HCT116 (cell line): ENCODE measurements around the gene RABGAP1. TPM values are rescaled to one million over a fixed set of nuclear protein-coding genes. Genes with fewer than 3 reads are reported as not detected.

Source experiments
- ATAC-seq: fragments of 200-7000 bp; cut with Tn5 transposase; 2 replicates; pipeline ENCODE4 v1.9.1; 2020; ENCODE audit warnings: mild to moderate bottlenecking, moderate library complexity
- BruUV-seq: library from RNA; stranded (reverse); fragments of 400-500 nt; replicated peaks from 2 replicates; lab custom pipeline; 2021; lab: Mats Ljungman, UMichigan
- CTCF ChIA-PET: fragments of 300-600 bp; sonication (Branson Sonifier 250); formaldehyde crosslinking; loops from one replicate; lab custom pipeline; 2021; ENCODE audit warnings: antibody characterized with exemption; lab: Charles Lee
- POLR2A ChIA-PET: fragments of 300-600, 350-600 bp; sonication (Branson Sonifier 250); formaldehyde crosslinking; loops from one replicate; lab custom pipeline; 2021; ENCODE audit warnings: antibody characterized with exemption; lab: Charles Lee
- RAD21 ChIA-PET, 2 experiments: fragments of 300-600 bp; sonication (Branson Sonifier 250); formaldehyde crosslinking; loops; one replicate each; lab custom pipeline; 2023; ENCODE audit warnings: low total read pairs in 2 of 2; ENCODE audit not compliant: uncharacterized antibody in 2 of 2, unreplicated experiment in 2 of 2, low non-redundant PET in 1 of 2; lab: Charles Lee
- DNase-seq: peaks from one replicate; pipeline ENCODE4 v3.0.0-alpha.2; 2010; ENCODE audit warnings: low read depth, low spot score
- H2AFZ ChIP-seq: fragments of 200-600 bp; shearing (Covaris generic), sonication (generic); 2 replicates; pipeline ENCODE4 v1.6.1; 2017; ENCODE audit warnings: low read depth, mixed run types, mixed read lengths, antibody characterized with exemption, low read length; ENCODE audit not compliant: poor library complexity, severe bottlenecking
- H3K27ac ChIP-seq: 2 replicates; pipeline ENCODE4 v1.5.1; 2012; ENCODE audit warnings: low read depth, low read length
- H3K27me3 ChIP-seq: fragments of 200-600 bp; sonication (generic); 2 replicates; pipeline ENCODE4 v1.6.1; 2016; ENCODE audit warnings: mixed run types, low read length, mixed read lengths; ENCODE audit not compliant: insufficient read depth
- H3K36me3 ChIP-seq, 2 experiments: fragments of 200-500 bp in 1 of 2; fragments of 200-600 bp in 1 of 2; sonication (Bioruptor generic) in 1 of 2; sonication (generic) in 1 of 2; 2 replicates each; pipeline versions ENCODE4 v1.5.1 to v1.6.1; 2014 to 2016; ENCODE audit warnings: low read length in 2 of 2, inconsistent platforms in 1 of 2, mixed read lengths in 1 of 2, mixed run types in 1 of 2; ENCODE audit not compliant: insufficient read depth in 2 of 2, control insufficient read depth in 1 of 2
- H3K4me1 ChIP-seq, 2 experiments: fragments of 200-600 bp in 1 of 2; sonication (generic) in 1 of 2; 2 replicates each; pipeline versions ENCODE4 v1.5.1 to v1.6.1; 2012 to 2017; ENCODE audit warnings: low read length in 2 of 2, inconsistent platforms in 1 of 2, mild to moderate bottlenecking in 1 of 2, mixed read lengths in 1 of 2, mixed run types in 1 of 2, moderate library complexity in 1 of 2; ENCODE audit not compliant: insufficient read depth in 2 of 2, control insufficient read depth in 1 of 2
- H3K4me2 ChIP-seq: fragments of 200-600 bp; sonication (generic); 2 replicates; pipeline ENCODE4 v1.6.1; 2017; ENCODE audit warnings: mixed run types, low read length, mixed read lengths
- H3K4me3 ChIP-seq, 2 experiments: fragments of 200-600 bp in 1 of 2; sonication (generic) in 1 of 2; replicated peaks in 1 of 2; 2 replicates each; pipeline ENCODE4 v1.5.1; 2011 to 2016; ENCODE audit warnings: low read length in 2 of 2, control low read depth in 1 of 2, low read depth in 1 of 2, mild to moderate bottlenecking in 1 of 2, mixed read lengths in 1 of 2, mixed run types in 1 of 2
- H3K79me2 ChIP-seq: fragments of 200-600 bp; sonication (generic); 2 replicates; pipeline ENCODE4 v1.6.1; 2017; ENCODE audit warnings: mild to moderate bottlenecking, mixed run types, low read length, moderate library complexity, mixed read lengths; ENCODE audit not compliant: insufficient read depth
- H3K9ac ChIP-seq: fragments of 200-600 bp; sonication (generic); 2 replicates; pipeline ENCODE4 v1.6.1; 2016; ENCODE audit warnings: low read length, mixed read lengths
- H3K9me2 ChIP-seq: fragments of 200-600 bp; sonication (generic), shearing (Covaris generic); 2 replicates; pipeline ENCODE4 v1.6.1; 2017; ENCODE audit warnings: mixed run types, mild to moderate bottlenecking, moderate library complexity; ENCODE audit not compliant: insufficient read depth
- H3K9me3 ChIP-seq, 2 experiments: fragments of 200-500 bp in 1 of 2; fragments of 200-600 bp in 1 of 2; sonication (Bioruptor generic) in 1 of 2; sonication (generic) in 1 of 2; 2 replicates each; pipeline ENCODE4 v1.6.1; 2014 to 2017; ENCODE audit warnings: low read length in 2 of 2, mixed read lengths in 2 of 2, inconsistent platforms in 1 of 2, low read depth in 1 of 2, mild to moderate bottlenecking in 1 of 2, mixed run types in 1 of 2, moderate library complexity in 1 of 2; ENCODE audit not compliant: control insufficient read depth in 1 of 2, insufficient read depth in 1 of 2
- H4K20me1 ChIP-seq: fragments of 200-600 bp; sonication (generic), shearing (Covaris generic); 2 replicates; pipeline ENCODE4 v1.6.1; 2017; ENCODE audit warnings: mixed run types, mild to moderate bottlenecking, moderate library complexity; ENCODE audit not compliant: insufficient read depth
- ATF3 ChIP-seq: IDR thresholded peaks from 2 replicates; pipeline ENCODE4 v1.6.1; 2012
- CBX3 ChIP-seq: IDR thresholded peaks from 2 replicates; pipeline ENCODE4 v1.6.1; 2012; ENCODE audit warnings: low read depth
- CEBPB ChIP-seq: IDR thresholded peaks from 2 replicates; pipeline ENCODE4 v1.6.1; 2012; ENCODE audit warnings: low read depth
- CTCF ChIP-seq, 3 experiments: fragments of 200-600 bp in 1 of 3; sonication (generic) in 1 of 3; IDR thresholded peaks in 2 of 3; conservative IDR thresholded peaks in 1 of 3; 2 replicates each; pipeline ENCODE4 v1.5.1; 2012 to 2017; ENCODE audit warnings: low read depth in 2 of 3, low read length in 2 of 3, antibody characterized with exemption in 1 of 3, borderline replicate concordance in 1 of 3, control low read depth in 1 of 3, mild to moderate bottlenecking in 1 of 3, mixed read lengths in 1 of 3, mixed run types in 1 of 3, moderate library complexity in 1 of 3; ENCODE audit not compliant: insufficient read depth in 1 of 3
- EGR1 ChIP-seq: IDR thresholded peaks from 2 replicates; pipeline ENCODE4 v1.6.1; 2012; ENCODE audit warnings: low read depth
- ELF1 ChIP-seq: IDR thresholded peaks from 2 replicates; pipeline ENCODE4 v1.6.1; 2012; ENCODE audit warnings: low read depth, borderline replicate concordance
- FOSL1 ChIP-seq: IDR thresholded peaks from 2 replicates; pipeline ENCODE4 v1.6.1; 2012; ENCODE audit warnings: low read depth
- JUND ChIP-seq: IDR thresholded peaks from 2 replicates; pipeline ENCODE4 v1.6.1; 2012
- MAX ChIP-seq: IDR thresholded peaks from 2 replicates; pipeline ENCODE4 v1.6.1; 2012
- POLR2A ChIP-seq: IDR thresholded peaks from 2 replicates; pipeline ENCODE4 v1.7.0; 2011; ENCODE audit warnings: borderline replicate concordance; ENCODE audit not compliant: insufficient read depth, insufficient read length; ENCODE audit errors: extremely low read depth
- POLR2AphosphoS5 ChIP-seq: IDR thresholded peaks from 2 replicates; pipeline ENCODE4 v1.6.1; 2011; ENCODE audit warnings: mild to moderate bottlenecking, low read depth, low read length, moderate library complexity
- RAD21 ChIP-seq: IDR thresholded peaks from 2 replicates; pipeline ENCODE4 v1.6.1; 2012; ENCODE audit warnings: low read depth, mild to moderate bottlenecking
- REST ChIP-seq: IDR thresholded peaks from 2 replicates; pipeline ENCODE4 v1.6.1; 2012; ENCODE audit warnings: low read depth
- SP1 ChIP-seq: IDR thresholded peaks from 2 replicates; pipeline ENCODE4 v1.6.1; 2012; ENCODE audit warnings: low read depth
- SRF ChIP-seq: IDR thresholded peaks from 2 replicates; pipeline ENCODE4 v1.6.1; 2012; ENCODE audit warnings: low read depth
- TCF7L2 ChIP-seq: IDR thresholded peaks from 2 replicates; pipeline ENCODE4 v1.7.0; 2011; ENCODE audit warnings: borderline replicate concordance, inconsistent platforms; ENCODE audit not compliant: insufficient read depth, insufficient read length; ENCODE audit errors: extremely low read depth
- YY1 ChIP-seq: IDR thresholded peaks from 2 replicates; pipeline ENCODE4 v1.6.1; 2011; ENCODE audit warnings: low read length, low read depth, moderate library complexity, mild to moderate bottlenecking; ENCODE audit not compliant: insufficient replicate concordance; ENCODE audit errors: extremely low read depth
- ZFX ChIP-seq: fragments of 450-650 bp; IDR thresholded peaks from 2 replicates; pipeline ENCODE4 v1.6.1; 2017
- ZNF274 ChIP-seq: fragments of 200-500 bp; sonication (Bioruptor generic); IDR thresholded peaks from 2 replicates; pipeline ENCODE4 v1.6.1; 2014; ENCODE audit warnings: mild to moderate bottlenecking, low read depth, low read length, inconsistent platforms
- intact Hi-C: fragments of 100-400 bp; cut with micrococcal nuclease; formaldehyde crosslinking; loops from 2 replicates; pipeline ENCODE4 v1.10.0; 2022
- total RNA-seq: library from RNA; stranded (reverse); gene quantifications from one replicate; pipeline ENCODE4 v1.2.1, GENCODE V29; 2021; ENCODE audit not compliant: unreplicated experiment

RABGAP1 gene
- total RNA-seq, 1 experiment from 2014 or later: 29.7 TPM

- RAD21 ChIA-PET: no interaction called here
Observed at GRCh38 chr9:123061216-123061615, 120.4 kb downstream of the RABGAP1 start.

More at GRCh38 chr9:123061216-123061615, 120.4 kb downstream of the RABGAP1 start:
- ATAC-seq (no peak), DNase-seq (no peak)
- no peaks in the 10 kb centered on the region for H3K4me1 ChIP-seq
- H3K9me3 ChIP-seq: no peaks in the 10 kb centered on the region
- H3K27ac ChIP-seq: no peak overlapping the region
- H3K4me3 ChIP-seq: no peak overlapping the region
- no peaks in the 10 kb centered on the region for H3K9me2 ChIP-seq
- no peaks in the 10 kb centered on the region for H3K27me3 ChIP-seq
- no peak overlapping the region for H2AFZ ChIP-seq
- ChIA-PET CTCF (no interaction called here), POLR2A (no interaction called here)
- H4K20me1 ChIP-seq: no peaks in the 10 kb centered on the region
- no peak overlapping the region for H3K9ac ChIP-seq
- H3K36me3 ChIP-seq: peaks cover 3 to 6% of the 10 kb centered on the region in 2 experiments; a peak in 2 of 4 replicates
- BruUV-seq: no TSS peak
- TF ChIP-seq SP1 (no peak), MAX (no peak), JUND (no peak), CTCF (IDR thresholded peaks at IDR 0.05 in 2 of 3, conservative IDR thresholded peaks at IDR 0.05 in 1 of 3; ENCODE audit: borderline replicate concordance in 1 of 3, insufficient read depth in 1 of 3, low read depth in 2 of 3, low read length in 2 of 3) (no peak), ELF1 (no peak), SRF (no peak), YY1 (no peak), ZNF274 (no peak), CBX3 (no peak), FOSL1 (no peak), POLR2AphosphoS5 (no peak), RAD21 (no peak), ATF3 (no peak), ZFX (no peak), POLR2A (no peak), EGR1 (no peak), TCF7L2 (no peak), CEBPB (no peak), REST (no peak)
- H3K79me2 ChIP-seq: no peaks in the 10 kb centered on the region
- intact Hi-C loops: no loop called here
- no peak overlapping the region for H3K4me2 ChIP-seq
